H1 (cell line): ENCODE results near the gene TNIK. TPM values are rescaled to one million over a fixed set of nuclear protein-coding genes. Genes with fewer than 3 reads are reported as not detected.

ENCODE experiments used
- CTCF ChIA-PET: fragments of 300-600 bp; sonication (Branson Sonifier 250); formaldehyde crosslinking; loops from one replicate; lab custom pipeline; 2021; ENCODE audit not compliant: partially characterized antibody; lab: Charles Lee
- POLR2A ChIA-PET: fragments of 300-600 bp; sonication (Branson Sonifier 250); formaldehyde crosslinking; loops from one replicate; lab custom pipeline; 2021; ENCODE audit warnings: inconsistent platforms; ENCODE audit not compliant: partially characterized antibody; lab: Charles Lee
- DNase-seq, 2 experiments: peaks; one replicate each; pipeline versions ENCODE4 v3.0.0 to v3.0.0-alpha.2; 2010 to 2022; ENCODE audit warnings: low spot score in 2 of 2, low read depth in 1 of 2, mixed read lengths in 1 of 2
- FAIRE-seq: peaks from 2 replicates; lab custom pipeline; 2011; peaks lifted over from hg19 to GRCh38; lab: Jason Lieb, UNC
- H2AFZ ChIP-seq: 2 replicates; pipeline ENCODE4 v1.8.1; 2012; ENCODE audit warnings: low read length, inconsistent platforms
- H2AK5ac ChIP-seq: 2 replicates; pipeline ENCODE4 v1.6.1; 2013; ENCODE audit warnings: low read depth, low read length
- H2BK120ac ChIP-seq: replicated peaks from 2 replicates; pipeline ENCODE3; 2013; ENCODE audit warnings: low read depth, low read length, inconsistent platforms
- H2BK12ac ChIP-seq: 2 replicates; pipeline ENCODE4 v1.6.1; 2013; ENCODE audit warnings: low read depth, low read length
- H2BK15ac ChIP-seq: 2 replicates; pipeline ENCODE4 v1.6.1; 2013; ENCODE audit warnings: low read length
- H2BK20ac ChIP-seq: 2 replicates; pipeline ENCODE4 v1.6.1; 2013; ENCODE audit warnings: low read length
- H2BK5ac ChIP-seq: 2 replicates; pipeline ENCODE4 v1.6.1; 2013; ENCODE audit warnings: low read depth, low read length
- H3K14ac ChIP-seq: 2 replicates; pipeline ENCODE4 v1.6.1; 2013; ENCODE audit warnings: inconsistent platforms; ENCODE audit not compliant: insufficient read length
- H3K18ac ChIP-seq: 2 replicates; pipeline ENCODE4 v1.6.1; 2013; ENCODE audit warnings: low read length; ENCODE audit errors: extremely low read depth
- H3K23ac ChIP-seq: 2 replicates; pipeline ENCODE4 v1.6.1; 2013; ENCODE audit warnings: inconsistent platforms; ENCODE audit not compliant: insufficient read length
- H3K23me2 ChIP-seq: 2 replicates; pipeline ENCODE4 v1.6.1; 2013; ENCODE audit warnings: low read depth, low read length
- H3K27ac ChIP-seq: 2 replicates; pipeline ENCODE4 v1.6.1; 2011; ENCODE audit warnings: low read depth, low read length, inconsistent platforms
- H3K27me3 ChIP-seq, 4 experiments: replicated peaks in 1 of 4; 1 replicate in 1 of 4; 2 replicates in 3 of 4; pipeline versions ENCODE4 v1.6.1 to v1.8.1; 2011 to 2013; ENCODE audit warnings: low read length in 3 of 4, mild to moderate bottlenecking in 3 of 4, inconsistent platforms in 2 of 4, mixed read lengths in 2 of 4, moderate library complexity in 1 of 4; ENCODE audit not compliant: control insufficient read depth in 3 of 4, insufficient read depth in 3 of 4; ENCODE audit errors: extremely low read depth in 1 of 4
- H3K36me3 ChIP-seq, 4 experiments: 2 replicates each; pipeline versions ENCODE4 v1.6.1 to v1.8.1; 2011 to 2013; ENCODE audit warnings: mild to moderate bottlenecking in 4 of 4, low read length in 3 of 4, moderate library complexity in 2 of 4, control low read depth in 1 of 4, inconsistent platforms in 1 of 4; ENCODE audit not compliant: insufficient read depth in 4 of 4, control insufficient read depth in 2 of 4
- H3K4ac ChIP-seq: replicated peaks from 2 replicates; pipeline ENCODE3; 2013; ENCODE audit warnings: low read length, low read depth, mixed read lengths, inconsistent platforms; ENCODE audit not compliant: insufficient read length
- H3K4me1 ChIP-seq, 4 experiments: replicated peaks in 1 of 4; 1 replicate in 1 of 4; 2 replicates in 3 of 4; pipeline versions ENCODE4 v1.6.1 to v1.8.1; 2011 to 2013; ENCODE audit warnings: low read length in 3 of 4, inconsistent platforms in 2 of 4, mixed read lengths in 1 of 4; ENCODE audit not compliant: insufficient read depth in 4 of 4, control insufficient read depth in 3 of 4
- H3K4me2 ChIP-seq, 2 experiments: 2 replicates each; pipeline versions ENCODE4 v1.6.1 to v1.8.1; 2011 to 2013; ENCODE audit warnings: low read depth in 2 of 2, low read length in 2 of 2, control low read depth in 1 of 2, inconsistent platforms in 1 of 2, mild to moderate bottlenecking in 1 of 2; ENCODE audit not compliant: insufficient read depth in 1 of 2
- H3K4me3 ChIP-seq, 4 experiments: fragments of 200-600, 300-600 bp in 1 of 4; sonication (generic), shearing (Covaris generic), sonication (Bioruptor Twin) in 1 of 4; 2 replicates each; pipeline versions ENCODE4 v1.5.1 to v1.8.1; 2011 to 2016; ENCODE audit warnings: low read length in 4 of 4, low read depth in 3 of 4, control low read depth in 2 of 4, inconsistent platforms in 2 of 4, mild to moderate bottlenecking in 2 of 4, mixed read lengths in 1 of 4, moderate library complexity in 1 of 4; ENCODE audit not compliant: insufficient read depth in 2 of 4; ENCODE audit errors: extremely low read depth in 1 of 4
- H3K56ac ChIP-seq: replicated peaks from 2 replicates; pipeline ENCODE3; 2013; ENCODE audit warnings: low read depth, mild to moderate bottlenecking, mixed read lengths, low read length, inconsistent platforms; ENCODE audit not compliant: insufficient read length
- H3K79me1 ChIP-seq: 2 replicates; pipeline ENCODE4 v1.6.1; 2013; ENCODE audit warnings: low read depth, low read length, control low read depth
- H3K79me2 ChIP-seq, 2 experiments: 2 replicates each; pipeline versions ENCODE4 v1.6.1 to v1.8.1; 2012 to 2013; ENCODE audit warnings: low read length in 2 of 2, mild to moderate bottlenecking in 2 of 2, inconsistent platforms in 1 of 2; ENCODE audit not compliant: insufficient read depth in 2 of 2, control insufficient read depth in 1 of 2
- H3K9ac ChIP-seq, 4 experiments: replicated peaks in 1 of 4; 1 replicate in 1 of 4; 2 replicates in 3 of 4; pipeline versions ENCODE4 v1.6.1 to v1.8.1; 2011 to 2013; ENCODE audit warnings: low read depth in 3 of 4, low read length in 3 of 4, control low read depth in 2 of 4, mild to moderate bottlenecking in 2 of 4, moderate library complexity in 2 of 4, inconsistent platforms in 1 of 4; ENCODE audit errors: extremely low read depth in 1 of 4
- H3K9me3 ChIP-seq, 2 experiments: 2 replicates each; pipeline versions ENCODE4 v1.6.1 to v1.8.1; 2012 to 2013; ENCODE audit warnings: mild to moderate bottlenecking in 2 of 2, moderate library complexity in 2 of 2, control low read depth in 1 of 2, inconsistent platforms in 1 of 2, low read depth in 1 of 2, low read length in 1 of 2, mixed read lengths in 1 of 2; ENCODE audit not compliant: insufficient read depth in 2 of 2
- H4K20me1 ChIP-seq, 2 experiments: replicated peaks in 1 of 2; 2 replicates each; pipeline versions ENCODE3 to v1.8.1; 2011 to 2013; ENCODE audit warnings: inconsistent platforms in 2 of 2, low read length in 2 of 2, mild to moderate bottlenecking in 1 of 2; ENCODE audit not compliant: insufficient read depth in 2 of 2, control insufficient read depth in 1 of 2
- H4K5ac ChIP-seq: 2 replicates; pipeline ENCODE4 v1.6.1; 2013; ENCODE audit warnings: low read length, low read depth, mixed read lengths, inconsistent platforms; ENCODE audit not compliant: insufficient read length
- H4K8ac ChIP-seq: 2 replicates; pipeline ENCODE4 v1.8.0; 2013; ENCODE audit warnings: mild to moderate bottlenecking, moderate library complexity, low read length, inconsistent platforms; ENCODE audit not compliant: insufficient read depth; ENCODE audit errors: extremely low read depth
- H4K91ac ChIP-seq: replicated peaks from 2 replicates; pipeline ENCODE3; 2013; ENCODE audit warnings: low read length, mixed read lengths, inconsistent platforms; ENCODE audit not compliant: insufficient read length
- ATF3 ChIP-seq: IDR thresholded peaks from 2 replicates; pipeline ENCODE4 v1.6.1; 2011; ENCODE audit warnings: low read depth, mild to moderate bottlenecking, low read length; ENCODE audit not compliant: insufficient read depth
- EGR1 ChIP-seq: IDR thresholded peaks from 2 replicates; pipeline ENCODE4 v1.6.1; 2011; ENCODE audit warnings: low read depth, low read length, borderline replicate concordance
- GTF2F1 ChIP-seq: IDR thresholded peaks from 2 replicates; pipeline ENCODE4 v1.6.1; 2012; ENCODE audit warnings: low read depth, low read length, improper control_type of control experiment, borderline replicate concordance
- MAX ChIP-seq: IDR thresholded peaks from 2 replicates; pipeline ENCODE4 v1.6.1; 2012; ENCODE audit warnings: inconsistent platforms
- POLR2AphosphoS5 ChIP-seq: IDR thresholded peaks from 2 replicates; pipeline ENCODE4 v1.6.1; 2011; ENCODE audit warnings: low read depth, low read length
- SRF ChIP-seq: IDR thresholded peaks from 2 replicates; pipeline ENCODE4 v1.6.1; 2011; ENCODE audit warnings: mild to moderate bottlenecking, low read depth, low read length, moderate library complexity
- WGBS, 2 experiments: shearing (Covaris generic) in 1 of 2; methylation state at CpG; one replicate each; pipeline versions ENCODE4 v1.1.6 to v1.1.7; 2013 to 2015; ENCODE audit warnings: low lambda C conversion rate in 2 of 2, mixed read lengths in 2 of 2, inconsistent platforms in 1 of 2, low coverage in 1 of 2, missing lambda C conversion rate in 1 of 2; ENCODE audit not compliant: insufficient replicate concordance in 2 of 2, insufficient coverage in 1 of 2, insufficient read length in 1 of 2; ENCODE audit errors: extremely low coverage in 1 of 2, missing lambda C conversion rate in 1 of 2; 5-methylcytosine and 5-hydroxymethylcytosine counted together
- polyA plus RNA-seq, 7 experiments: library from polyadenylated mRNA; depleted of rRNA in 3 of 7; stranded (reverse) in 5 of 7; unstranded in 2 of 7; fragments of >200 nt in 5 of 7; fragments of 200-250 nt in 2 of 7; gene quantifications; 1 replicate in 5 of 7; 2 replicates in 1 of 7; 4 replicates in 1 of 7; pipeline versions ENCODE4 v1.2.1 to v1.2.3, GENCODE V29; 2011 to 2013; ENCODE audit warnings: missing spikeins in 2 of 7, mixed read lengths in 2 of 7
- total RNA-seq: library from RNA; stranded (reverse); fragmentation: NEBNext Ultra II Directional; extraction: Animal tissue kit (Norgen Biotek cat#: 25700); gene quantifications from 2 replicates; pipeline ENCODE4 v1.2.1, GENCODE V29; 2021

Gene TNIK
- total and polyA plus RNA-seq, 2 of the 8 experiments (the other 6 are each of a cell fraction or from before 2014, with no cell fraction given), result 7.4 to 42.0 TPM

- Histone ChIP-seq H3K4ac (no peak overlapping the region), H3K23ac (no peak overlapping the region), H4K5ac (no peak overlapping the region), H3K9ac (no peak overlapping the region), H2AK5ac (no peak overlapping the region), H4K20me1 (no peaks in the 10 kb centered on the region), H3K79me2 (peaks cover 0 to 70% of the 10 kb centered on the region in 2 experiments; a peak in 2 of 4 replicates), H3K4me3 (no peak overlapping the region), H3K18ac (no peak overlapping the region), H3K56ac (no peak overlapping the region), H3K4me1 (peaks cover 0 to 5% (median 4%) of the 10 kb centered on the region in 4 experiments; a peak in 4 of 7 replicates), H3K79me1 (no peaks in the 10 kb centered on the region; the same call in 1 of the 2 replicates), H3K9me3 (no peaks in the 10 kb centered on the region), H4K91ac (no peak overlapping the region), H2BK5ac (no peak overlapping the region), H2BK12ac (no peak overlapping the region), H2BK20ac (no peak overlapping the region), H4K8ac (no peak overlapping the region), H2BK120ac (no peak overlapping the region), H2BK15ac (no peak overlapping the region), H3K4me2 (no peak overlapping the region), H3K36me3 (no peaks in the 10 kb centered on the region), H3K14ac (no peak overlapping the region), H3K23me2 (no peaks in the 10 kb centered on the region), H3K27me3 (no peaks in the 10 kb centered on the region), H3K27ac (no peak overlapping the region), H2AFZ (no peak overlapping the region)
- TF ChIP-seq EGR1, result no peak
- TF ChIP-seq POLR2AphosphoS5, result no peak
- TF ChIP-seq SRF, result no peak
- TF ChIP-seq MAX, result no peak
- TF ChIP-seq GTF2F1, result no peak
- no peak for TF ChIP-seq ATF3
- WGBS, 2 experiments, result 96% methylated on average over 3 of the region's 3 CpGs; no CpG with 5 or more reads in 1 of the 2 experiments
- FAIRE-seq (no peak), DNase-seq (no peak)
- ChIA-PET CTCF (interaction anchor here (0.6 to 1.3 kb wide), 7 partner anchors 12 to 686 kb away, joined by 3 to 4 read pairs (median 3); no protein-coding TSS in a partner anchor), POLR2A (no interaction called here)
These were observed 40.7 kb downstream of the TNIK start for GRCh38 chr3:171419457-171419856.
